Sigmoid colon (tissue), 4 donors: ENCODE data around the gene RXYLT1.

Experiments
- POLR2A ChIP-seq, 2 donors: fragments of 450-650 bp; IDR thresholded peaks; one replicate each; pipeline ENCODE4 v1.6.1; 2016; ENCODE audit warnings: antibody characterized with exemption in 2 of 2, mild to moderate bottlenecking in 2 of 2, moderate library complexity in 2 of 2
- POLR2AphosphoS5 ChIP-seq, 4 donors: sonication (generic); formaldehyde crosslinking; IDR thresholded peaks; one replicate each; pipeline ENCODE4 v1.6.1; 2017; ENCODE audit warnings: antibody characterized with exemption in 4 of 4
- TF ChIP-seq, protein P1 (sequence below), 4 experiments: fragments of 450-650 bp in 3 of 4; fragments of 200-600 bp in 1 of 4; IDR thresholded peaks; one replicate each; pipeline ENCODE4 v1.5.1; 2016 to 2019; ENCODE audit warnings: antibody characterized with exemption in 4 of 4, mild to moderate bottlenecking in 3 of 4, moderate library complexity in 2 of 4

DNA sequence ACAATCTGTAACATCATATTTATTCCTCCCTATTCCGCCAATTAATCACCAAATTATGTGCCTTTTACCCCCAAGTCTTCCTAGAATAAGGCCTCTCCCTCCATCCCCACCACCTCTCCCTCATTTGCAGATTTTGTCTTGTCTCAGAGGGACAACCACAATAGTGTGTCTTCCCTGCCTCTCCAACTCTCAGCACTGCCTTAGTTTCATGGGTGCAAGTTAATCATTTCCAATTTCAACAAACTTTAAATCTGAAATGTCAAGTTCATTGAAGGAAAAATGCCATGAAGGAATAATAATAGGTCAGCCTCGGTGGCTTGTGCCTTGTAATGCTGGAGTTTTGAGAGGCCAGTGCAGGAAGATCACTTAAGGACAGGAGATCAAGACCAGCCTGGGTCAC is 31.6 kb downstream of the RXYLT1 start:
- TF ChIP-seq, protein P1, sequence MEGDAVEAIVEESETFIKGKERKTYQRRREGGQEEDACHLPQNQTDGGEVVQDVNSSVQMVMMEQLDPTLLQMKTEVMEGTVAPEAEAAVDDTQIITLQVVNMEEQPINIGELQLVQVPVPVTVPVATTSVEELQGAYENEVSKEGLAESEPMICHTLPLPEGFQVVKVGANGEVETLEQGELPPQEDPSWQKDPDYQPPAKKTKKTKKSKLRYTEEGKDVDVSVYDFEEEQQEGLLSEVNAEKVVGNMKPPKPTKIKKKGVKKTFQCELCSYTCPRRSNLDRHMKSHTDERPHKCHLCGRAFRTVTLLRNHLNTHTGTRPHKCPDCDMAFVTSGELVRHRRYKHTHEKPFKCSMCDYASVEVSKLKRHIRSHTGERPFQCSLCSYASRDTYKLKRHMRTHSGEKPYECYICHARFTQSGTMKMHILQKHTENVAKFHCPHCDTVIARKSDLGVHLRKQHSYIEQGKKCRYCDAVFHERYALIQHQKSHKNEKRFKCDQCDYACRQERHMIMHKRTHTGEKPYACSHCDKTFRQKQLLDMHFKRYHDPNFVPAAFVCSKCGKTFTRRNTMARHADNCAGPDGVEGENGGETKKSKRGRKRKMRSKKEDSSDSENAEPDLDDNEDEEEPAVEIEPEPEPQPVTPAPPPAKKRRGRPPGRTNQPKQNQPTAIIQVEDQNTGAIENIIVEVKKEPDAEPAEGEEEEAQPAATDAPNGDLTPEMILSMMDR (IDR thresholded peaks at IDR 0.05): no peak
- TF ChIP-seq POLR2AphosphoS5 (IDR thresholded peaks at IDR 0.05): no peak
- no peak for TF ChIP-seq POLR2A (IDR thresholded peaks at IDR 0.05)
